ENCODE data around the gene MAPKAP1. TPM values are rescaled to one million over a fixed set of nuclear protein-coding genes. Genes with fewer than 3 reads are reported as not detected.

Gene MAPKAP1
- total RNA-seq, 1 donor from 2014 or later = 96.2 TPM

DNA sequence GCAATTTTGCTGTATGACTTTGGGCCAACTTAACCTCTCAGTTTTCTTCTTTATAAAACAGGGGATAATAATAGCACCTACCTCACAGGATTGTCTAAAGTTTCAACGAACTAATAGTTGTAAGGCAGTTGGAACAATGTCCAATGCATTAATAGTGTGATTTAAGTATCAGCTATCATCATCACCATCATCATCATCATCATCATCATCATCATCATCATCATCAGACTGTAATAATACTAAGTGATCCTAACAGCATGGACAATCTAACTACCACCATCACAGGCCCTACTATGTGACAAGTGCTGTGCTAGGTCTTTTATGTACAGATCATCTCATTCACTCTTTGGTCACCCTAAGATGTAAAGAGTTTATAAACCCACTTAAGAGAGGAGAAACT, 196.0 kb downstream of the MAPKAP1 start:
- intact Hi-C loops (cut with DNase I) = loop anchor here (5.0 kb wide), 2 partner anchors 36 to 39 kb away; no protein-coding TSS in a partner anchor
- DNase-seq (ENCODE audit: low spot score) = no peak

DNA sequence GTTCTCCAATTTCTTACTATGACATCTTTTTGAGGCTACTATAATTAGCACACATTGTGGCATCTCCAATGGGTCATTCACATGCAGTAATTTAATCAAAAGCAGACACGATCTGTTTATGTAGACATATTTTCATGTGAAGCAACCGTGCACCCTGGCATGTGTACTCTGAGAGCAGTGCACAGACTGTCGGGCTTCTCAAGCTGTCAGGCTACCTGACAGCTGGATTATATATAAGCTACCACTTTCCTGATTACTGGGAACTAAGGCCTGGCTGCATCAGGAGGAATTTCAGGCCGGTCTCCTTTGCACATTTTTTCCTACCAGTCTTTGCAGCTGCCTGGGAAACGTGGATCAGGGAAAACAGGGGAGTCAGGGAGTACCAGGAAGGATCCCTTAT, 197.5 kb downstream of the MAPKAP1 start:
- no peak for DNase-seq (ENCODE audit: low spot score)
- intact Hi-C loops (cut with DNase I) = no loop called here

DNA sequence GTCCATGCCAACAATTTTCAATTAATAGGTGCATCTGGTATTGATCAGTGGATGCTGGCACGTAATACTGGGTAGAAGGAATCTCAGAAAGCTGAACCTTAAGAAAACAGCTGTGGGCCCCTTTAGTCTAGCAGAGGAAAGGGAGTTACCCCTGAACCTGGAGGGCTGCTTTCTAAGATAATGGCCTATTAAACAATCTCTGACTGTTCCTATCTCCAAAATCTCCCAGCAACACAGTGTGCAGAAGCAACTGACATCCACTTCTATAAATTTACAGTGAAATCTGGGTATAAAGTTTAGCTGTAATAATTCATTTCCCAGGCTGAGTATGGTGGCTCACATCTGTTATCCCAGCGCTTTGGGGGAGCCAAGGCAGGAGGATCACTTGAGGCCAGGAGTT, 198.8 kb downstream of the MAPKAP1 start:
- intact Hi-C loops (cut with DNase I) = no loop called here
- DNase-seq (ENCODE audit: low spot score) = no peak

- intact Hi-C loops (cut with DNase I) = no loop called here
- DNase-seq (ENCODE audit: low spot score) = no peak
Observed at GRCh38 chr9:125507226-125507625, 199.8 kb downstream of the MAPKAP1 start.

DNA sequence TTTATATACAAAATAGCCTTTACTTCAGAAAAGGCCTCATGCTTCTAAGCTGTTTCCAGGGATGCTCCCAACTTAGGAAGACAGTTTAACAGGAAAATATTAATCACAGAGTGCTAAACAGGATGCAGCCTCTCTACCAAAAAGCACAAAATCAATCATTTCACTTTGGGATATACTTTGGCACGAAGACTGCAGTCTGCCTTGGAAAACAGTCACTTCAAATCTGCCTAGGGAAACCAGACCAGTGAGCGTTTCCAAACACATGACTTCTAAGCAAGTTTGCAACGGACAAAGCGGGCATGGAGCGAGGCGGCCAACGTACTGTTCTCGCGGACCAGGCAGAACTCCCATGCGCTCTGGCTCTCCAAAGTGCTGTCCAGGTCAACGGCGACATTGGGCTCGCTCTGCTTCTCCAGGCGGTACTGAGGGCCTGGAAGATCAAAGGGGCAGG, 201.0 kb downstream of the MAPKAP1 start:
- DNase-seq (ENCODE audit: low spot score) = no peak
- intact Hi-C loops (cut with DNase I) = no loop called here

DNA sequence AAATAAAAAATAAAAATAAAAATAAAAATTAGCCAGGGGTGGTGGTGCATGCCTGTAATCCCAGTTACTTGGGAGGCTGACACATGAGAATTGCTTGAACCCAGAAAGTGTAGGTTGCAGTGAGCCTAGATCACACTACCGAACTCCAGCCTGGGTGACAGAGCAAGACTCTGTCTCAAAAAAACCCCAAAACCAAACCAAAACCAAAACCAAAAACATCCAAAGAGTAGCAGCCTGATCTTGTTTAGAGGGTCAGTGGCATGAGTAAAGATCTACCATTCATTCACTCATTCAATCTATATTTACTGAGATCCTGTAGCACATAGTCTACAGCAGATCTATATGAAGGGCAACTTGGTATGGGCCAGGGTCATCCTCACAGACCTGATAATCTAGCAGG, 202.4 kb downstream of the MAPKAP1 start:
- DNase-seq (ENCODE audit: low spot score) = no peak
- intact Hi-C loops (cut with DNase I) = no loop called here

DNA sequence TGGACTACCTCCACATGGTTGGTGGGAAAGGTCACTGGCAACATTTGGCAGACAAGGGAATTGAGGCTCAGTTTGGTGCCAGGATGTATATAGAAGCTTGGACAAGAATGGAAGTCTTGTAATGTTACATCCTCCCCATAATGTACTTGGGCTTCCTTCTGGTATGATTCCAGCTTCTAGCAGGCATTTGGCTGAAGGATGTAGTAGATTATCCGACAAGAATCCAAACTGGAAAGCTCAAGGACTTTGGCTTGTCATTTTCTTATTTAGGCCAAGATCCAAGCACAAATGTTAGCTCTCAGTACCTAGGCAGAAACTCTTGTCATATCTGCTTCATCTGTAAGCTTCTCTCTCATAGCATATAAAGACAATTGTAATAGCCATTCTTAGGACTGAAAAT, 209.1 kb downstream of the MAPKAP1 start:
- intact Hi-C loops (cut with DNase I) = no loop called here
- DNase-seq (ENCODE audit: low spot score) = no peak

- no peak for DNase-seq (ENCODE audit: low spot score)
- intact Hi-C loops (cut with DNase I) = no loop called here
Observed at GRCh38 chr9:125497478-125497877, 209.5 kb downstream of the MAPKAP1 start.

DNA sequence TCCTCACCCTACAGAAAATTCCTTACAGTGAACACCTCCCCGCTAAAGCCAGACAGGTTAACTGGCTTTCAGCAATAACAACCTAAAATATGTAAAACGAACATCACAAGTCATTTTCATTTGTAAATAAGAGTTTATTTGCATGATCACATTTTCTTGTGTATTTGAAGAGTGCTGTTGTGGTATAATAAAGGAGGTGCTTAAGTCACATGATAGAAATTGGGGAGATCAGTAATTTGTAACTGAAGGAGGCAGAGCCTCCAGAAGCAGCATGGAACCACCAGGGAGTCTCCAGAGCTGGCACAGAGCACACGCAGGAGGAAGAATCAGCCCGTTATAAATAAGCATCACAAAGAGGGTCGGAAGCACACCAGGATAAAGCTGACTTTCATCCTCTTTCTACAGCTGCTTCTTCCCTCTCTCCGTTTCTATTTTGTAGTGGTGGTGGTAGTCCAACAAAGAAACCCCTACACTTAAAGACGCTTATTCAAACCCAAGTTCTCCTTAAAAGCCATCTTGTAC, 210.6 kb downstream of the MAPKAP1 start:
- intact Hi-C loops (cut with DNase I) = no loop called here
- DNase-seq (ENCODE audit: low spot score) = no peak

- intact Hi-C loops (cut with DNase I) = no loop called here
- no peak for DNase-seq (ENCODE audit: low spot score)
Observed at GRCh38 chr9:125495172-125496119, 211.6 kb downstream of the MAPKAP1 start.

GRCh38 chr9:125494653-125494915, 212.4 kb downstream of the MAPKAP1 start:
- DNase-seq (ENCODE audit: low spot score) = no peak
- intact Hi-C loops (cut with DNase I) = no loop called here

DNA sequence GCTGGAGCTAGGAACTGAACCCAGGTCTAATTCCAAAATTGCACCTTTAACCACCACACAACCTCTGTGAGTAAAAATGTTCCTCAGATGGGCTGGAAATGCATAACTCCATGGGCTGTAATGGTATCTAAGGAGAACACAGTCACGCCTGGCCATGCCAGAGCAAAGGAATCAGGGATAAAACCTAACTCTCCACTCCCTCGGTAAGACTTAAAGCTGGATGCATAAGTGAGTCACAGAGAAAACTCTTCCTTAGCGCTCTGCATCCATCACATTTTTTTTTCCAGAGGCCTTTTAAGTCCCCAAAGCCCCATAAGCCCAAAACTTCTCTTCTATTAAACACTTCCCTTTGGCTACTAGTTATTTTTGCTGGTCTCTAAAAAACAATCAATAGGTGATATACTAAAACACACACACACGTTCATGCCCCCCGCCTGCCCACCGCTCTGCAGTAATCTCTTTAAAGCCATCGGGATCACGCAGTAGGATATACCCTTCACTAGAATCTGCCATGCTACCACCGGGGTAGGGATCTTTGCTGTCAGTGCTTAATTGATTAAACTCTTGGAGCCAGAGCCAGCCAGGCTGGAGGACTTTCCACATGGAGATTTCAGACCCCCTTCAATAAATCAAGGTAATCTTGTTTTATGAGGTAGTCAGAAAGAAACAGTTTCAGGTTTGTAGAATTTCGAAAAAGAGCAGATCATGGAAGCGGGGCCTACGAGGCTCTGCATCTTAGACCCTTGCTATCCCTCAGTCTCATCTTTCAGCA, 212.9 kb downstream of the MAPKAP1 start:
- no peak for DNase-seq (ENCODE audit: low spot score)
- intact Hi-C loops (cut with DNase I) = no loop called here

- DNase-seq (ENCODE audit: low spot score) = no peak
- intact Hi-C loops (cut with DNase I) = no loop called here
Observed at GRCh38 chr9:125493384-125493783, 213.6 kb downstream of the MAPKAP1 start.

DNA sequence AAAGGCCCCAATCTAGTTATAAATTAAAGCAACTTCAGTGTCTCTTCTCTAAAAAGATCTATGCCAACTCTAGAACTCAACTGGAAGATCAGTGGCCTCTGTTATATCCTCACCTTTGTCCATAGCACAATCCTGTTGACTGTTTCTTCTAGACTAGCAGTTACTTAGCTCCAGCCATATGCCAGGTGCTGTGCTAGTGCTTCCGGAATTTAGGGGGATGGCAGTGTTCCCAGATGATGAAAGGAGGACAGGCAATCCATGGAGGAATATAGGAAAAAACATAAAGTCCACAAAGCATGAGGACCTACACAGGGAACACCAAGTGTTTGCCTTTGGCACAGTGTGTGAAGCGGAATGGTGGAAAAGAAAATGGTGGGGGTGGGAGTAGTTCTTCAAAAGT, 214.3 kb downstream of the MAPKAP1 start:
- intact Hi-C loops (cut with DNase I) = no loop called here

DNA sequence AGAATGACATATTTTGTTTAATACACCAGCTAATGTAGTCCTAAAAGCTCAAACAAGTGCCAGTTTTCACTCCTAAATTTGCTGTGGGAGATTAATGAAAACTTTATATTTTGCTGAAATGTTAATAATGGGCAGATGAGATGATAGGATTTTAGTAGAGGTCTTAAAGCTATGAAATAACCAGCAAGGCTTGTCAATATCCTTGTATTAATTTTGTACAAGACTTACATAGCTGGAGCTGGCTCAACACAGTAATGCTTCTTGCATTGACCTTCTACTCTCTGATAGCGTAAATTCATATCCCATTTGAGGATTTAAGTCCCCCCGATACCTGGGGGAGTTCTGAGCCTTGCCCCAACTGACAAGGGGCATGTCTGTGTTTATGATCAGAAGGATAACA, 219.2 kb downstream of the MAPKAP1 start:
- intact Hi-C loops (cut with DNase I) = no loop called here
- no peak for DNase-seq (ENCODE audit: low spot score)

More for the DNA sequence above, 214.3 kb downstream of the MAPKAP1 start:
- DNase-seq (ENCODE audit: low spot score) = no peak

GRCh38 chr9:125486576-125486975, 220.4 kb downstream of the MAPKAP1 start:
- no peak for DNase-seq (ENCODE audit: low spot score)
- intact Hi-C loops (cut with DNase I) = no loop called here

DNA sequence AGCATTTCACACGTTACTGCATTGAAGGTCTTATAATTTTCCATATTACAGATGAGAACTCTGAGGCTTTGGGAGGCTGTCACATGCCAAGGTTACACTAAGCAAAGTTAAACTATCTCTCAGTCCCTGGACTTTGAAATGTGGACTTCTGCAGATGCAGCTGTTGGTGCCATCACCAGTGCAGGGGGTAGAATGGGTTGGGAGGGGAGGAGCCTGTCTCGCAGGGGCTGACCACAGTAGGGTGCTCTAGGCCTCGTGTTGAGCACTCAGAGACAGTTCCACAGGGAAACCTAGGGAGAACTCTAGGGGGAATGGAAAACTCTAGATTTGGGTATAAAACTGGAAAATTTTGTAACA, 220.9 kb downstream of the MAPKAP1 start:
- intact Hi-C loops (cut with DNase I) = no loop called here
- no peak for DNase-seq (ENCODE audit: low spot score)

- intact Hi-C loops (cut with DNase I) = no loop called here
- DNase-seq (ENCODE audit: low spot score) = no peak
Observed at GRCh38 chr9:125485471-125486151, 221.4 kb downstream of the MAPKAP1 start.

- DNase-seq (ENCODE audit: low spot score) = no peak
- intact Hi-C loops (cut with DNase I) = no loop called here
Observed at GRCh38 chr9:125484350-125485282, 222.4 kb downstream of the MAPKAP1 start.
